ENCODE results near the gene CNTN2.

GRCh38 chr1:205042911-205043806 lies at the start of gene CNTN2:
- TF ChIP-seq MXD4 (CRISPR knock-in tag; IDR thresholded peaks at IDR 0.05; ENCODE audit: borderline replicate concordance) (no peak), KAT7 (CRISPR knock-in tag; IDR thresholded peaks at IDR 0.05; ENCODE audit: borderline replicate concordance) (no peak), MAX (CRISPR knock-in tag; IDR thresholded peaks at IDR 0.05) (no peak), ZNF512 (CRISPR knock-in tag; IDR thresholded peaks at IDR 0.05; ENCODE audit: borderline replicate concordance) (no peak)
